NB4 (cell line): ENCODE measurements around the gene AKT3.

Experiments
- TF ChIP-seq, protein P1 (sequence below): IDR thresholded peaks from one replicate; pipeline ENCODE4 v1.5.1; 2012; ENCODE audit warnings: low read depth, low read length
- TF ChIP-seq, protein P2 (sequence below): IDR thresholded peaks from 2 replicates; pipeline ENCODE4 v1.6.1; 2011; ENCODE audit warnings: low read depth, low read length

DNA sequence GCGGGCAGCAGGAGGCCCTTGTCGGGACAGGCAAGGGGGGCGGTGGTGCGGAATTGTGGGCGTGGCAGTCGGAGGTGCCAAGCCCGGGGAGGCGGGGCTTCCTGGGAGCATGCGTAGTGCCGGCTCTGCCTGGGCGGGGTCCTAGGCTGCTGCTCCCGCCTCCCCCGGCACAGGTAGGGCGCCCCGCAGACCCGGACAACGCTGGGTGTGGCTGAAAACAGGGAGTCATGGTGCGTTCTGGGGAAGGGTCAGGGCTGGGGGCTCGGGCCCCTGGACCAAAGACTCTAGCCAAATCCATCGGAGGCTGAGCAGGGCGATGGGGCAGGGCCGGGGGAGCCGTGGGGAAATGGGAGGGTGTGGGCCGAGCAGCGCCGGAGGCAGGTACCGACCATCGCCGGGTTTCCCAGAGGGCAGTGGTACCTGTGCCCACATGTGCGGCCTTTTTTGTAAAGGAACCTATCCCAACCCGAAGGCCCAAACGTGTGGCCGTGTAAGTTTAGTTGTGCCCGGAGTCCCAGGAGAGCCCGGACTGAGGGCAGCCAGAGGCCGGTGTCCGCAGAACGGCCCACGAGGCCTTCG, 362.3 kb downstream of the AKT3 start:
- TF ChIP-seq, protein P1, sequence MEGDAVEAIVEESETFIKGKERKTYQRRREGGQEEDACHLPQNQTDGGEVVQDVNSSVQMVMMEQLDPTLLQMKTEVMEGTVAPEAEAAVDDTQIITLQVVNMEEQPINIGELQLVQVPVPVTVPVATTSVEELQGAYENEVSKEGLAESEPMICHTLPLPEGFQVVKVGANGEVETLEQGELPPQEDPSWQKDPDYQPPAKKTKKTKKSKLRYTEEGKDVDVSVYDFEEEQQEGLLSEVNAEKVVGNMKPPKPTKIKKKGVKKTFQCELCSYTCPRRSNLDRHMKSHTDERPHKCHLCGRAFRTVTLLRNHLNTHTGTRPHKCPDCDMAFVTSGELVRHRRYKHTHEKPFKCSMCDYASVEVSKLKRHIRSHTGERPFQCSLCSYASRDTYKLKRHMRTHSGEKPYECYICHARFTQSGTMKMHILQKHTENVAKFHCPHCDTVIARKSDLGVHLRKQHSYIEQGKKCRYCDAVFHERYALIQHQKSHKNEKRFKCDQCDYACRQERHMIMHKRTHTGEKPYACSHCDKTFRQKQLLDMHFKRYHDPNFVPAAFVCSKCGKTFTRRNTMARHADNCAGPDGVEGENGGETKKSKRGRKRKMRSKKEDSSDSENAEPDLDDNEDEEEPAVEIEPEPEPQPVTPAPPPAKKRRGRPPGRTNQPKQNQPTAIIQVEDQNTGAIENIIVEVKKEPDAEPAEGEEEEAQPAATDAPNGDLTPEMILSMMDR = no peak
- TF ChIP-seq, protein P2, sequence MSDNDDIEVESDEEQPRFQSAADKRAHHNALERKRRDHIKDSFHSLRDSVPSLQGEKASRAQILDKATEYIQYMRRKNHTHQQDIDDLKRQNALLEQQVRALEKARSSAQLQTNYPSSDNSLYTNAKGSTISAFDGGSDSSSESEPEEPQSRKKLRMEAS = no peak
